ENCODE results near the gene ARMCX2.

DNA sequence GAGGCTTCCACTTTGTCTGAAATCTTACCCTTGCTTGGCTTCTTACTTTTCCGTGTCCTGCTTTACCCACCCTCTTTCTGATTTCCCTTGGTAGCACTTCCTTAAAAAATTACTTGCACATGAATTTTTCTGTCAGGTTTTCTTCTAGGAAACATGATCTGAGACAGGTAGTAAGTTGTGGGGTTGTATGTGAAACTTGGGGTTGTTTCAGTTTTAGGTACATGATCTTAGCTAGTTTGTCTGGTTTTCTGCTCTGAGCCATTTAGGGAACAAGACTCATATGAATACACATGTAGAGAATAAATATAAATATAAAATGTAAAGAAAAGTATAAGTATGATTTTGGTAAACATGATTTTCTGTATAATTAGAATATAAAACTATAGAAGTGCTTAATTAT, 17.4 kb upstream of the ARMCX2 start:
- TF ChIP-seq USF1 (IDR thresholded peaks at IDR 0.05) (no peak), FOXM1 (IDR thresholded peaks at IDR 0.05; ENCODE audit: borderline replicate concordance, low read depth) (no peak), CEBPB (IDR thresholded peaks at IDR 0.05) (no peak), YY1 (IDR thresholded peaks at IDR 0.05; ENCODE audit: low read depth) (no peak), EP300 (IDR thresholded peaks at IDR 0.05; ENCODE audit: borderline replicate concordance) (no peak), EGR1 (IDR thresholded peaks at IDR 0.05) (no peak), RAD21 (IDR thresholded peaks at IDR 0.05; ENCODE audit: low read depth) (no peak), TAF1 (IDR thresholded peaks at IDR 0.05; ENCODE audit: low read depth) (no peak), NFIC (IDR thresholded peaks at IDR 0.05) (no peak), TEAD4 (IDR thresholded peaks at IDR 0.05) (no peak), CREB1 (IDR thresholded peaks at IDR 0.05; ENCODE audit: low read depth) (no peak), ZBTB7A (IDR thresholded peaks at IDR 0.05; ENCODE audit: low read depth) (no peak)
- TF ChIP-seq, protein P1, sequence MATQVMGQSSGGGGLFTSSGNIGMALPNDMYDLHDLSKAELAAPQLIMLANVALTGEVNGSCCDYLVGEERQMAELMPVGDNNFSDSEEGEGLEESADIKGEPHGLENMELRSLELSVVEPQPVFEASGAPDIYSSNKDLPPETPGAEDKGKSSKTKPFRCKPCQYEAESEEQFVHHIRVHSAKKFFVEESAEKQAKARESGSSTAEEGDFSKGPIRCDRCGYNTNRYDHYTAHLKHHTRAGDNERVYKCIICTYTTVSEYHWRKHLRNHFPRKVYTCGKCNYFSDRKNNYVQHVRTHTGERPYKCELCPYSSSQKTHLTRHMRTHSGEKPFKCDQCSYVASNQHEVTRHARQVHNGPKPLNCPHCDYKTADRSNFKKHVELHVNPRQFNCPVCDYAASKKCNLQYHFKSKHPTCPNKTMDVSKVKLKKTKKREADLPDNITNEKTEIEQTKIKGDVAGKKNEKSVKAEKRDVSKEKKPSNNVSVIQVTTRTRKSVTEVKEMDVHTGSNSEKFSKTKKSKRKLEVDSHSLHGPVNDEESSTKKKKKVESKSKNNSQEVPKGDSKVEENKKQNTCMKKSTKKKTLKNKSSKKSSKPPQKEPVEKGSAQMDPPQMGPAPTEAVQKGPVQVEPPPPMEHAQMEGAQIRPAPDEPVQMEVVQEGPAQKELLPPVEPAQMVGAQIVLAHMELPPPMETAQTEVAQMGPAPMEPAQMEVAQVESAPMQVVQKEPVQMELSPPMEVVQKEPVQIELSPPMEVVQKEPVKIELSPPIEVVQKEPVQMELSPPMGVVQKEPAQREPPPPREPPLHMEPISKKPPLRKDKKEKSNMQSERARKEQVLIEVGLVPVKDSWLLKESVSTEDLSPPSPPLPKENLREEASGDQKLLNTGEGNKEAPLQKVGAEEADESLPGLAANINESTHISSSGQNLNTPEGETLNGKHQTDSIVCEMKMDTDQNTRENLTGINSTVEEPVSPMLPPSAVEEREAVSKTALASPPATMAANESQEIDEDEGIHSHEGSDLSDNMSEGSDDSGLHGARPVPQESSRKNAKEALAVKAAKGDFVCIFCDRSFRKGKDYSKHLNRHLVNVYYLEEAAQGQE (IDR thresholded peaks at IDR 0.05; ENCODE audit: low read depth): no peak
- TF ChIP-seq, protein P2, sequence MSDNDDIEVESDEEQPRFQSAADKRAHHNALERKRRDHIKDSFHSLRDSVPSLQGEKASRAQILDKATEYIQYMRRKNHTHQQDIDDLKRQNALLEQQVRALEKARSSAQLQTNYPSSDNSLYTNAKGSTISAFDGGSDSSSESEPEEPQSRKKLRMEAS (IDR thresholded peaks at IDR 0.05): no peak

All from Ishikawa (cell line).